H9 (cell line): ENCODE data around the gene CEP164. TPM values are rescaled to one million over a fixed set of nuclear protein-coding genes. Genes with fewer than 3 reads are reported as not detected.

Source experiments
- DNase-seq: peaks from one replicate; pipeline ENCODE4 v3.0.0-alpha.2; 2017
- H2AFZ ChIP-seq: one replicate; pipeline ENCODE4 v1.6.1; 2013; ENCODE audit warnings: mild to moderate bottlenecking, low read length, control low read depth, moderate library complexity
- H2AK5ac ChIP-seq: 2 replicates; pipeline ENCODE4 v1.6.1; 2013; ENCODE audit warnings: low read length, control low read depth, mixed read lengths; ENCODE audit not compliant: insufficient read length
- H2BK120ac ChIP-seq: one replicate; pipeline ENCODE4 v1.6.1; 2013; ENCODE audit warnings: low read depth, mild to moderate bottlenecking, low read length, control low read depth, inconsistent platforms; ENCODE audit not compliant: poor library complexity, severe bottlenecking
- H2BK12ac ChIP-seq: 2 replicates; pipeline ENCODE4 v1.6.1; 2013; ENCODE audit warnings: low read length, control low read depth, mixed read lengths, low read depth; ENCODE audit not compliant: insufficient read length
- H2BK15ac ChIP-seq: 2 replicates; pipeline ENCODE4 v1.6.1; 2013; ENCODE audit warnings: low read depth, low read length, control low read depth
- H2BK20ac ChIP-seq: one replicate; pipeline ENCODE4 v1.6.1; 2013; ENCODE audit warnings: low read depth, mild to moderate bottlenecking, low read length, control low read depth, inconsistent platforms; ENCODE audit not compliant: poor library complexity, severe bottlenecking
- H2BK5ac ChIP-seq: 2 replicates; pipeline ENCODE4 v1.6.1; 2013; ENCODE audit warnings: low read length, control low read depth, mixed read lengths; ENCODE audit not compliant: insufficient read length
- H3K14ac ChIP-seq: 2 replicates; pipeline ENCODE4 v1.6.1; 2013; ENCODE audit warnings: low read length, control low read depth; ENCODE audit not compliant: insufficient read depth
- H3K18ac ChIP-seq: 2 replicates; pipeline ENCODE4 v1.6.1; 2013; ENCODE audit warnings: low read depth, mild to moderate bottlenecking, mixed read lengths, low read length, control low read depth; ENCODE audit not compliant: insufficient read length
- H3K23ac ChIP-seq: 2 replicates; pipeline ENCODE4 v1.6.1; 2013; ENCODE audit warnings: low read length, control low read depth, mixed read lengths, low read depth; ENCODE audit not compliant: insufficient read length
- H3K23me2 ChIP-seq: 2 replicates; pipeline ENCODE4 v1.6.1; 2013; ENCODE audit warnings: low read depth, mild to moderate bottlenecking, mixed read lengths, low read length, control low read depth; ENCODE audit not compliant: insufficient read length, poor library complexity, severe bottlenecking
- H3K27ac ChIP-seq: 2 replicates; pipeline ENCODE4 v1.5.1; 2013; ENCODE audit warnings: low read length, control low read depth, mixed read lengths, low read depth; ENCODE audit not compliant: insufficient read length
- H3K27me3 ChIP-seq: 2 replicates; pipeline ENCODE4 v1.6.1; 2013; ENCODE audit warnings: low read length, control low read depth, inconsistent platforms; ENCODE audit not compliant: insufficient read depth
- H3K4ac ChIP-seq: 2 replicates; pipeline ENCODE4 v1.6.1; 2013; ENCODE audit warnings: low read depth, mild to moderate bottlenecking, control low read depth, inconsistent platforms, low read length, moderate library complexity
- H3K4me1 ChIP-seq: 2 replicates; pipeline ENCODE4 v1.6.1; 2013; ENCODE audit warnings: low read length, control low read depth, inconsistent platforms; ENCODE audit not compliant: insufficient read depth
- H3K4me2 ChIP-seq: 2 replicates; pipeline ENCODE4 v1.6.1; 2013; ENCODE audit warnings: low read length, control low read depth, mixed read lengths; ENCODE audit not compliant: insufficient read length, insufficient read depth
- H3K56ac ChIP-seq: 2 replicates; pipeline ENCODE4 v1.6.1; 2013; ENCODE audit warnings: low read depth, mild to moderate bottlenecking, mixed read lengths, low read length, control low read depth; ENCODE audit not compliant: insufficient read length
- H3K79me1 ChIP-seq: 2 replicates; pipeline ENCODE4 v1.6.1; 2013; ENCODE audit warnings: low read depth, mild to moderate bottlenecking, moderate library complexity, low read length, control low read depth, inconsistent platforms; ENCODE audit not compliant: insufficient read depth, poor library complexity, severe bottlenecking
- H3K79me2 ChIP-seq: 2 replicates; pipeline ENCODE4 v1.6.1; 2013; ENCODE audit warnings: low read length, control low read depth, inconsistent platforms; ENCODE audit not compliant: insufficient read depth
- H3K9ac ChIP-seq: 2 replicates; pipeline ENCODE4 v1.6.1; 2013; ENCODE audit warnings: low read length, control low read depth, mixed read lengths; ENCODE audit not compliant: insufficient read length; ENCODE audit errors: extremely low read depth
- H3K9me3 ChIP-seq: one replicate; pipeline ENCODE4 v1.6.1; 2013; ENCODE audit warnings: low read depth, low read length, inconsistent platforms; ENCODE audit not compliant: control insufficient read depth
- H3T11ph ChIP-seq: one replicate; pipeline ENCODE4 v1.6.1; 2013; ENCODE audit warnings: mild to moderate bottlenecking, low read length, control low read depth, inconsistent platforms
- H4K20me1 ChIP-seq: one replicate; pipeline ENCODE4 v1.6.1; 2013; ENCODE audit not compliant: control insufficient read depth, insufficient read length, insufficient read depth
- H4K5ac ChIP-seq: 2 replicates; pipeline ENCODE4 v1.6.1; 2013; ENCODE audit warnings: low read depth, mild to moderate bottlenecking, mixed read lengths, low read length, control low read depth; ENCODE audit not compliant: insufficient read length
- H4K8ac ChIP-seq: replicated peaks from 2 replicates; pipeline ENCODE4 v1.6.1; 2013; ENCODE audit warnings: low read length, control low read depth, mixed read lengths, low read depth; ENCODE audit not compliant: insufficient read length
- H4K91ac ChIP-seq: 2 replicates; pipeline ENCODE4 v1.6.1; 2013; ENCODE audit warnings: low read depth, mild to moderate bottlenecking, moderate library complexity, mixed read lengths, low read length, control low read depth; ENCODE audit not compliant: insufficient read length
- H3K27ac Mint-ChIP-seq, 3 experiments: 2 replicates in 2 of 3; 3 replicates in 1 of 3; pipeline ENCODE4 v1.8.0; 2020 to 2021; ENCODE audit warnings: mixed read lengths in 3 of 3, mild to moderate bottlenecking in 1 of 3, moderate library complexity in 1 of 3
- H3K27me3 Mint-ChIP-seq: 2 replicates; pipeline ENCODE4 v1.8.0; 2021; ENCODE audit warnings: low read depth, mild to moderate bottlenecking, moderate library complexity, mixed read lengths
- H3K36me3 Mint-ChIP-seq, 3 experiments: 2 replicates in 2 of 3; 3 replicates in 1 of 3; pipeline ENCODE4 v1.8.0; 2020 to 2021; ENCODE audit warnings: low read depth in 3 of 3, mixed read lengths in 3 of 3; ENCODE audit not compliant: insufficient read depth in 1 of 3
- H3K4me1 Mint-ChIP-seq, 2 experiments: 2 replicates each; pipeline ENCODE4 v1.8.0; 2020; ENCODE audit warnings: mixed read lengths in 2 of 2
- H3K4me3 Mint-ChIP-seq, 2 experiments: 2 replicates in 1 of 2; 3 replicates in 1 of 2; pipeline ENCODE4 v1.8.0; 2020 to 2021; ENCODE audit warnings: mild to moderate bottlenecking in 2 of 2, mixed read lengths in 2 of 2, moderate library complexity in 1 of 2
- H3K9me3 Mint-ChIP-seq, 2 experiments: 2 replicates in 1 of 2; 3 replicates in 1 of 2; pipeline ENCODE4 v1.8.0; 2020; ENCODE audit warnings: mild to moderate bottlenecking in 2 of 2, mixed read lengths in 2 of 2, moderate library complexity in 1 of 2
- WGBS: extraction: QIAGEN DNeasy Blood & Tissue Kit; methylation state at CpG from one replicate; pipeline ENCODE4 v1.1.7; 2013; ENCODE audit warnings: missing lambda C conversion rate, low lambda C conversion rate, mixed read lengths; ENCODE audit not compliant: insufficient read length; ENCODE audit errors: extremely low coverage; 5-methylcytosine and 5-hydroxymethylcytosine counted together
- total RNA-seq: library from RNA; stranded (reverse); gene quantifications from 2 replicates; pipeline ENCODE4 v1.2.1, GENCODE V29; 2021
- TF ChIP-seq, protein P1 (sequence below): fragments of 200-600 bp; sonication (generic); conservative IDR thresholded peaks from 3 replicates; pipeline ENCODE4 v1.8.0; 2021; ENCODE audit warnings: antibody characterized with exemption, mild to moderate bottlenecking

CEP164 gene
- total RNA-seq, 1 experiment from 2014 or later, result 24.9 TPM

DNA sequence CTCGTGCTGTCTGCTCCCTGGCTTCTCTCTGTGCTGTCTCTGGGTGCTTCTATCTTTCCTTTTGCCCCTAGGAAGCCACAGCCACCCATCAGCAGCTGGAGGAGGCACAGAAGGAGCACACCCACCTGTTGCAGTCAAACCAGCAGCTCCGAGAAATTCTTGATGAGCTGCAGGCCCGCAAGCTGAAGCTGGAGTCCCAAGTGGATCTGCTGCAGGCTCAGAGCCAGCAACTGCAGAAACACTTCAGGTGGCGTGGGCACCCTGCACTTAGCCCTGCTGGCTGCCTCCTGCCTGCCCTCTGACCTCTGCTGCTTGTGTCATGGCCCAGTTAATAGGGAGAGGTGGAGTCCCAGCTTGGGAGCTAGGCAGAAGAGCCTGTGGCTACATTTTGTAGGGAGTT is 67.8 kb downstream of the CEP164 start:
- Histone ChIP-seq H3K4me2 (no peak overlapping the region), H2BK5ac (no peak overlapping the region), H3K18ac (no peak overlapping the region), H2BK120ac (no peak overlapping the region), H2BK12ac (no peak overlapping the region), H3K4ac (no peak overlapping the region), H4K91ac (no peak overlapping the region), H3K23me2 (no peaks in the 10 kb centered on the region), H3K9ac (no peak overlapping the region), H3K79me1 (no peaks in the 10 kb centered on the region), H3K27ac (no peak overlapping the region), H3K14ac (no peak overlapping the region), H3K23ac (no peak overlapping the region), H4K8ac (no peak overlapping the region), H2BK20ac (no peak overlapping the region), H2BK15ac (no peak overlapping the region), H4K5ac (no peak overlapping the region), H3K56ac (no peak overlapping the region), H2AFZ (no peak overlapping the region), H3K9me3 (no peaks in the 10 kb centered on the region), H3K27me3 (no peaks in the 10 kb centered on the region), H2AK5ac (no peak overlapping the region), H3K4me1 (no peaks in the 10 kb centered on the region), H3K79me2 (no peaks in the 10 kb centered on the region), H4K20me1 (no peaks in the 10 kb centered on the region), H3T11ph (no peak overlapping the region)
- Mint-ChIP-seq H3K27ac (no peak overlapping the region; a peak in 1 of 7 replicates), H3K4me1 (peaks cover 0 to 2% of the 10 kb centered on the region in 2 experiments; a peak in 2 of 4 replicates), H3K36me3 (peaks cover 55 to 77% (median 76%) of the 10 kb centered on the region in 3 experiments), H3K27me3 (no peaks in the 10 kb centered on the region), H3K9me3 (peaks cover 22 to 28% of the 10 kb centered on the region in 2 experiments), H3K4me3 (no peak overlapping the region)
- WGBS, result no CpG with 5 or more reads among the region's 4 CpGs
- no peak for DNase-seq
- TF ChIP-seq, protein P1, sequence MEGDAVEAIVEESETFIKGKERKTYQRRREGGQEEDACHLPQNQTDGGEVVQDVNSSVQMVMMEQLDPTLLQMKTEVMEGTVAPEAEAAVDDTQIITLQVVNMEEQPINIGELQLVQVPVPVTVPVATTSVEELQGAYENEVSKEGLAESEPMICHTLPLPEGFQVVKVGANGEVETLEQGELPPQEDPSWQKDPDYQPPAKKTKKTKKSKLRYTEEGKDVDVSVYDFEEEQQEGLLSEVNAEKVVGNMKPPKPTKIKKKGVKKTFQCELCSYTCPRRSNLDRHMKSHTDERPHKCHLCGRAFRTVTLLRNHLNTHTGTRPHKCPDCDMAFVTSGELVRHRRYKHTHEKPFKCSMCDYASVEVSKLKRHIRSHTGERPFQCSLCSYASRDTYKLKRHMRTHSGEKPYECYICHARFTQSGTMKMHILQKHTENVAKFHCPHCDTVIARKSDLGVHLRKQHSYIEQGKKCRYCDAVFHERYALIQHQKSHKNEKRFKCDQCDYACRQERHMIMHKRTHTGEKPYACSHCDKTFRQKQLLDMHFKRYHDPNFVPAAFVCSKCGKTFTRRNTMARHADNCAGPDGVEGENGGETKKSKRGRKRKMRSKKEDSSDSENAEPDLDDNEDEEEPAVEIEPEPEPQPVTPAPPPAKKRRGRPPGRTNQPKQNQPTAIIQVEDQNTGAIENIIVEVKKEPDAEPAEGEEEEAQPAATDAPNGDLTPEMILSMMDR, result no peak
